Vagina (tissue), 2 donors: Measurements from ENCODE around the gene MYL2.

Experiments
- CTCF ChIP-seq, 3 experiments: fragments of 450-650 bp in 2 of 3; fragments of 200-600 bp in 1 of 3; sonication (generic) in 1 of 3; IDR thresholded peaks; one replicate each; pipeline ENCODE4 v1.5.1; 2017 to 2019; ENCODE audit warnings: antibody characterized with exemption in 3 of 3, mild to moderate bottlenecking in 2 of 3, moderate library complexity in 2 of 3
- POLR2AphosphoS5 ChIP-seq, 2 donors: sonication (generic); formaldehyde crosslinking; IDR thresholded peaks; one replicate each; pipeline ENCODE4 v1.9.0; 2017; ENCODE audit warnings: antibody characterized with exemption in 2 of 2, mild to moderate bottlenecking in 2 of 2, low read depth in 1 of 2; ENCODE audit not compliant: insufficient read depth in 1 of 2

GRCh38 chr12:110966081-110966760 is 45.8 kb upstream of the MYL2 start:
- TF ChIP-seq POLR2AphosphoS5 (IDR thresholded peaks at IDR 0.05; ENCODE audit: insufficient read depth in 1 of 2, low read depth in 1 of 2) (no peak), CTCF (IDR thresholded peaks at IDR 0.05) (no peak)
